ENCODE results near the gene IFNA8.
A peak's percentile ranks its signal among the peaks of the same experiment; 100 is the strongest.
"Not testable (repeated sequence)": the region's sequence is repeated elsewhere in the genome, so short reads cannot be mapped to it uniquely, and the experiment has no call there.

Gene IFNA8

DNA sequence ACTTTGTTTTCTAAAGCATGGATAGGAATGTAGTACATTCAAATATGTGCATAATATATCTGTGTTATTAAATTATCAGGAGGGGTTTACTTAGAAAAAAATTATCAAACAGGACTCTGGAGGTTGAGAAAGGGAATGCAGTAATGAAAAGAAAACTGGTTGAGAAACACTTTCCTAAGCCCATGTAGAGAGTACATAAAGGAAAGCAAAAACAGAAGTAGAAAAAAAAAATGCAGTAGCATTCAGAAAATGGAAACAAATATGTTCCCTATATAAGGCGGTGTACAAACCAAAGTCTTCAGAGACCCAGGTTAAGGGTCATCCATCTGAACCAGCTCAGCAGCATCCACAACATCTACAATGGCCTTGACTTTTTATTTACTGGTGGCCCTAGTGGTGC is at the start of gene IFNA8:
TSS of gene IFNA8 (plus strand) at position 301 of the 400 bp plus-strand sequence. CDS start at position 361, 60 bp downstream.
- no peak within 1 kb of the TSS for H3K4me3 ChIP-seq (ENCODE audit: low read depth, low read length)

DNA sequence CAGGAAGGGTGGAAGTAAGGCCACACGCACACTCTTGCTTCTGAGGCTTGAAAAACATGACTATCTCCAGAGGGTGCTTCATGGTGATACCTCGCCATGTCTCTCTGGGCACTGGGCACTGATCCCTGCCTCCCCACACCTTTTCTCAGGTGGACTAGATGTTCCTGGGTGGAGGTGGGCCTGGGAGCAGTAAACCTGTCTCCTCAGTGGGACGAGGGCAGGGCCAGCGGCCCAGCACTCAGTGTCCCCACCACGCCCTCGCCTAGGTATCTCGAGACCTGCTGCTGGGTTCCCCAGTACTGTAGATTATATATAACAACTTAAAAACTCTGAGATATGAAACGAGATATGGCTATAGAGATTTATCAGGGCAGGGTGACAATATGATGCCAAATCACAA is 46.6 kb upstream of the IFNA8 start:
- no peak overlapping the region for H3K4me3 ChIP-seq (ENCODE audit: low read depth, low read length)

DNA sequence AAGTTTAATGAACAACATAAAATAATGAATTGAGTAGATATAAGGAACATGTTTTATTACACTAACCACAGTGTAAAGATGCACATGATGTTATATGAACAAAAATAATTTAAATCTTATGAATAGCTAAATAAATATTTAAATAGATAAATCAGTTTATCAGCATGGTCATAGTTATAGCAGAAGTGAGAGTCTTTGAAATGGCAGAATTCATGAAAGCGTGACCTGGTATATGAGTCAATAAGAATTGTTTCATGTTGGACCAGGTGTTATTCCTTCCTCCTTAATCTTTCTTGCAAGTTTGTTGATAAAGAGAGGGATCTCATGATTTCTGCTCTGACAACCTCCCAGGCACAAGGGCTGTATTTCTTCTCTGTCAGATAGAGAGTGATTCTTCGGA is 41.7 kb upstream of the IFNA8 start:
- H3K4me3 ChIP-seq (ENCODE audit: low read depth, low read length) = not testable (repeated sequence)

DNA sequence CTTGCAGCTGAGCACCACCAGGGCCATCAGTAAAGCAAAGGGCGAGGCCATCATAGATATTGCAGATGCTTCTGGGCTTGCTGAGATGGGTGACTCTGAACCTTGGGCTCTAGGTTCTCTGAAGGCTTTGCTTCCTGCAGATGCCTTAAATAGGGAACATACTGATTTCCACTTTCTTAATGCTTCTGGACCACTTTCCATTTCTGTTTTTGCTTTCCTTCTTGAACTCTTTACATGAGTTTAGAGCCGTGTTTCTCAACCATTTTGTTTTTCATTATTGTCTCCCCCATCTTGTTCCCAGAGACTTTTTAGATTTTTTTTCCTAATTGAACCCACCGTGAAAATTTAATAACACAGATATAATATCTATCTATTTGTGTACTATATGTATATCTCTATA is 41.0 kb upstream of the IFNA8 start, which contains the start of gene IFNA13:
TSS of gene IFNA13 (minus strand) at position 101 of the 400 bp plus-strand sequence. CDS start at position 54, 47 bp downstream.
- no peak within 1 kb of the TSS for H3K4me3 ChIP-seq (ENCODE audit: low read depth, low read length)

DNA sequence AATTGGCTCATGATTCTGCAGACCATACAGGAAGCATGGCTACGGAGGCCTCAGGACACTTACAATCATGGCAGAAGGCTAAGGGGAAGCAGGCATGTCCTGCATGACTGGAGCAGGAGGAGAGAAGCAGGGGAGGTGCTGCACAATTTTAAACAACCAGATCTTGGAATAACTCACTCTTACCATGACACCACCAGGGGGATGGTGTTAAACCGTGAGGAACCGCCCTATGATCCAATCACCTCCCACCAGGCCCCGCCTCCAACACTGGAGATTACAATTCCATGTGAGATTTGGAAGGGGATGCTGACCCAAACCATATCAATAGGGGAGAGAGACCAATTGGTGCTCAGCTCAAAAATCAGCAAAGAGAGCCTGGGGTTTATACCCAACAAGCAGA is 37.5 kb upstream of the IFNA8 start:
- not testable (repeated sequence) for H3K4me3 ChIP-seq (ENCODE audit: low read depth, low read length)

DNA sequence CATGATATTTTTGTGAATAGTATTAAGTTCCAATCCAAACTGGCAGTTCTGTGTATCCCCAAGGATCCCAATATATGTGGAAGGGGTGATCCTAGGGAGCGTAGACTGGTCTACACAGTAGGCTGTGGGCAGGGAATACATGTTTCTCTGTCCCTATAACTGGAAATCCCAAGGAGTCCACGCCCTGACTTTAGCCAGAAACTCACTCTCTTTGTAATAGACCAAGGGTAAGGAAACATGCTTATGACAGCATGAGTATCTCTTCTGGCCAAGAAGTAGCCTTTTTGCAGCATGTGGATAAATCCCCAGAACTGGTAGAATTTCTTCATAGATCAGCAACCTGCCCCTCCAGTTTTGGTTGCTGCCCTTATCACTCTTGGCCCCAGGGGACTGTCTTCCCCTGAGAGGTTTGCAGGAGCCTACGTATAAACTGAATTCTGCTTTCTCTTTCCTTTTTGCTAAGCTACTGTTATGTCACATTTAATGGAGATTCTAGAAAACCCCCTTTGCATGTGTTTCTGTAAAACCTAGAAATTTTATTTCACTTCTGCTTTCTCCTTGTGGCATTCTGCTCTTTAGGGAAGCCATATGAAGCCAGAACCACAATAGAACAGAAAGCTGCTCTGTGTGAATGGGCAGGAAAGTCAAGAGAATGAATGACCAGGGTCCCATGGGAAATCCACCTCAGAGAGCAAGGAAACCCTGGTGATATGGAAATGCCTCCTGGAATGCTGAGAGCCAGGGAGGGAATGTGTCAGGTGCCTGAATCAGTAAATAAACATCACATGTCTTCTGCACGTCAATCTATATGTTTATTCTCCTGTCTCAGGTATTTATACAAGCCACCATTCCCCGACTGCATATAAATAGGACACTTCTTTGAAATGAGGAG is 27.2 kb upstream of the IFNA8 start:
- H3K4me3 ChIP-seq (ENCODE audit: low read depth, low read length) = no peak overlapping the region

DNA sequence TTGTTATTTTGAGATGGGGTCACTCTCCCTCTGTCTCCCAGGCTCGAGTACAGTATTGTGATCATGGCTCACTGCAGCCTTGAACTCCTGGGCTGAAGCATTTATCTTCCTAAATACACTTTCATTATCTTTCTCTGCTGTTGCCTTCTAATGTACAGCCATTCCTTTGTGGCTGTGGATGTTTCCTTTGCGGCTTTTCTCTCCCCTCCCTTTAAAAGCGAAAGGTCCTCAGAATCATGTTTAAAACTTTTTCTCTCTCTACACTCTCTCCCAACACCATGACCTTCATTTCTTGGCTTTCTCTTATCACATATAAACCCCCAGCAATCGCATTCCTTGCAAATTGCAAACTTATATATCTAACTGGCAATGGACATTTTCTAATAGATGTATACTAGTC is 25.3 kb upstream of the IFNA8 start:
- H3K4me3 ChIP-seq (ENCODE audit: low read depth, low read length) = no peak overlapping the region

DNA sequence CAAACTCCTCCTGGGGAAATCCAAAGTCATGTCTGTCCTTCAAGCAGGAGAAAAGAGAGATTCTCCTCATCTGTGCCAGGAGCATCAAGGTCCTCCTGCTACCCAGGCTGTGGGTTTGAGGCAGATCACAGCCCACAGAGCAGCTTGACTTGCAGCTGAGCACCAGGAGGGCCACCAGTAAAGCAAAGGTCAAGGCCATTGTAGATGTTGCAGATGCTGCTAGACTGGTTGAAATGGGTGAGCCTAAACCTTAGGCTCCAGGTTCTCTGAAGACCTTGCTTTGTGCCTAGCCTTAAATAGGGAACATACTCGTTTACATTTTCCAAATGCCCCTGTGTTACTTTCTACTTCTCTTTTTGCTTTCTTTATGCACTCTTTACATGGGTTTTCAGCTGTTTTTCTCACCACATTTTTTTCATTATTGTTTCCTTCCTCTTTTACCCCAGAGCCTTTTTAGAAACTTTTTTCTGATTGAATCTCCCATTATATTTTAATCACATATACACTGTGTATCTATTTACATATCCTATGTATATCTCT is 23.7 kb upstream of the IFNA8 start, which contains the start of gene IFNA2:
TSS of gene IFNA2 (minus strand) at position 268 of the 540 bp plus-strand sequence. CDS start at position 199, 69 bp downstream.
- no peak within 1 kb of the TSS for H3K4me3 ChIP-seq (ENCODE audit: low read depth, low read length)

DNA sequence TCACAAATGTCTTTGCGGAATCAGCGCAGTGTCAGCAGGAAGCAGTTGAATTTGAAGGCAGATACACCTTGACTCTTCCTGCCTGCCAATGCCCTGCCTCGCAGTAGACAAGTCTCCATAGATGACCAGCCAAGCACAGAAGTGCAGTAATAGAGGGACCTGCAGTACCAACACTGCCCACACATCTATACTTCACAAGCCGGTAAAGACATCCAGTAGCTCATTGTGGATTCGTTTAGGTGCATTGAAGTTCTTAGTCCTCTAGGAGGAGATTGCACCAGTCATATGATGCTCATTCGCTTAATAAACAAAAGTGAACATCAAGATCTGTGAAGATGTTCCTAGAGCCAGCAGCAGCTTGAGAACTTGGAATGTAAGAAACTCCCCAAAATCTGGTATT is 16.6 kb upstream of the IFNA8 start:
- H3K4me3 ChIP-seq (ENCODE audit: low read depth, low read length) = no peak overlapping the region

DNA sequence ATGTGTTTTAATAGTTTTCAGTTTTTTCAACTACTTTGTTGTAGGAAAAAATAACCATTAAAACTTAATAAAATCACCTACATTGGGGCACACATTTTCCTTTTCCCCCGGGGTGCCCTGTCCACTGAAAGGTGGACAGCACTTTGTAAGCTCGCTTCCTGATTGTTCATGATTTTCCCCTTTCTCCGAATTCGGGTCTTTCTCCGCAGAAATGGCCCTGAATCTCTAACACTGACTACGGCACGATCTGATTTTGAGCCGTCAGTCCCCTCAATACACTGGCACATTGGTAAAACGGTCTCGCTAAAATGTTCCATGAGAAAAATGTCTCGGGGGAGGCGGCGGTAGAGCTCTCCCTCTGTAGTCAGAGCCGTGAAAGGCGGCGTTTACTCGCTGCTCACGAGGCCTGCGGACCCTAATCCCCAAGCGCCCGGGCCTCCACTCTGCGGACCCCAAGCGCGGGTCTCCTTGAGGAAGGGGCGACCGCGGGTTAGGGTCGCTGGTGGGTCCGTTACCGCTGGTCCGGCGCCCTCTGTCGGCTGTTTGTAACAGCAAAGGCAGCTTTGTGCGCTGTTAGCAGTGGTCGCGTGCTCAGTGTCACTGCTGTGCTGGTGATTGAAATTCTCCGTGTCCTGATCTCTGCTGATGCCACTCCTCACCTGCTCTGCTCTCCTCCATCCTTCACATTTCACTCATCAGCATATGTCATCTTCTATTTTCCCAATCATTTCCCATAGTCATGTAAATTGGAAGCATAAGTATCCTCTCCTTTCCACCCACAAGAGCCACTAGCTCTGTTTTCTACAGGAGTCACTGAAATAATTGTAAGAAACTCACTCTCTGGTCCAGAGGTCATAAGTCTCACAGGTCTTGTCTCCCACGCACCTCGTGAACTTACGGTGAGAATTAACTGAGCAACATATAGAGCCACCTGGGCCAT is 12.9 kb upstream of the IFNA8 start:
- H3K4me3 ChIP-seq (ENCODE audit: low read depth, low read length) = peak overlapping the region; percentile 13

DNA sequence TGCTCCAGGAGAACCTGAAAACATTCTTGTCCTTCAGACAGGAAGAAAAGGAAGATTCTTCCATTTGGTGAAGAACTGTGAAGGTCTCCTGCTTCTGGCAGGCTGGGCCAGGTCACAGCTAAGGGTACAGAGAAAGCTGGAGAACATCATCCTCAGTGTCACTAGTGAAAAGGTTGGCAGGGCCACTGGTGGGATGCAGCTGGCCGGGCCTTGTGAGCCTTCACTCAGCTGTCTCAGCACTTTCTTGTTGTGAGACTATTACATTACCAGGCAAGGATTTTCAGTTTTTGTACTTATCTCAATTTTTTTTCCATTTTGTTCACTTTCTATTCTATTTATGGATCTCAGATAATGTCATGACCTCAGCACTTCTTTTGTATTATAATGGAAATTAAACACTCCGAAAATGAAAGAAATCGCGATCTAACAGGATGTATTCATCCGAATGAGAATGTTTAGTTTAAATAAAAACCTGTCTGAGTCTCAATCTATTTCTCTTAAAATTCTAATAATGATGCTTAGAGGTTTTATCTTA is 9.9 kb upstream of the IFNA8 start:
- H3K4me3 ChIP-seq (ENCODE audit: low read depth, low read length) = no peak overlapping the region

DNA sequence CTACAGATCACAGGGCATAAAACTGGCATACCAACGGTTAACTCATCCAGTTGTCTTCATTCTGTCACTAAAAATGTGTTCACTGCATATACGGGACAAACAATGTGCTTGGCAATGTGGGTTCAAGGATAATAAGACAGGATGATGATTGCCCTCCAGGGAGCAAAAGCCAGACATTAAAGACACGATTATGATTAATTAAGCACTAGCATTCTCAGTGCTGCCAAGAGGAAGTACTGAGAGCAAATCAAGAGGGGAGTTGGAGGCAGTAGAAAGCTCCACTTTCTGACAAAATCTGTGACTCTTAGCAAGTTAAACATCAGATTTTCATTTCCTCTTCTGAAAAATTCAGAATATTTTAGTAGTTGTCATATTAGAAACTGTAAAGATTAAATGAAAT is 9.0 kb upstream of the IFNA8 start:
- no peak overlapping the region for H3K4me3 ChIP-seq (ENCODE audit: low read depth, low read length)

DNA sequence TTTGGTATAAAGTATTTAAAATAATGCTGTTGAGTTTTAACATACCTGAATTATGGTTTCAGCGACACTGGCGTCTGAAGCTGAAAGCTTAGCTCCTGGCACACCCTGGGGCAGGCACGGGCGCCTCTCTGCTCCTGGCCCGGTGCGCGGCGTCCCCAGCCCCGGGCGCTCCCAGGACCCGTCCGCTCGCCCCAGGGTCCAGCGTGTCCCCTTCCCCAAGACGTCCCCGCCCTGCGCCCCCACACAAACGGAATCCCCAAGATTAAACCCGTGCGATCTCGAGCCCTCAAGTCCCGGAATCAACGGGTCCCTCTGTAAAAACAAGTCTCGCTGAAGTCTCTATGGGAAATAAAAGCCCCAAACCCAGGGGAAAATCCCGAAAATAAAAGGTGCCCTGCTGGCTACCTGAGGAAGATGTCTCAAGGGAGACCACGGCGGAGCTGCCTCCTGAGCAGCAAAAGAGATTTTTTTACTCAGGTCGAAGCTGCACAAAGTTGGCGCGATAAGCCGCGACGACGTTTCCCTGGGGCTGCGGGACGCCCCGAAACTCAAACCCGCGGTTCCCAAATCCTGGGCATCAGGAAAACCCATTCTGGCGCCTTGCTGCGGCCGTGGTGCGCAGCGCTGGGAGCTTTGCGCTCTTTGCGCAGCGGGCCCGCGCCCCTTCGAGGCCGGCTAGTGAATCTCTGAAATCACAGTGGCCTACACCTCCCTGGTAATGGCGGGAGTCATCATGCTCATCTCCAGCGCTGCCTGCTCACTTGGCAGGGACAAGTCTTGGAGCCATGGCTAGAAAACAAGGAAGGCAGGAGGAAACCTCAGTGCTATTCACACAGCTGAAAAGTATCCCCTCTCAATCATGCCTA is 6.3 kb upstream of the IFNA8 start:
- peak overlapping the region; percentile 51 for H3K4me3 ChIP-seq (ENCODE audit: low read depth, low read length)

DNA sequence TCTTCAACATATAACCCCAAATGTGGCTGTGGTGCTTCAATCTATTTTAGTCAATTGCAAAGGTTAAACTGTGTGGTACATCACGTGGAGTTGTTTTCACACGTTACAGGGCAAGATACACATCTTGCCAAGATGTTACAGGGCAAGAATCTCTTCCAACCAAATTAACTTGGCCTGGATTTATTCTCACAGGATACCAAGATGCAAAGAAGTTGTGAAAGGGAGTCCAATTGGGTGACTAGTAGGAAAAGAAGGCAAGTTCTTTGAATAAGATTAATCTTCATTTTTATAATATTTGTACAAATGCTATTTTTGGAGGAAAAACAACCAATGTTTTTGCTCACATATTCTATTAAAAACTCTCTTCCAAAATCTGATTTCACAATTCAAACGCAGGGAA is 4.8 kb upstream of the IFNA8 start:
- no peak overlapping the region for H3K4me3 ChIP-seq (ENCODE audit: low read depth, low read length)

DNA sequence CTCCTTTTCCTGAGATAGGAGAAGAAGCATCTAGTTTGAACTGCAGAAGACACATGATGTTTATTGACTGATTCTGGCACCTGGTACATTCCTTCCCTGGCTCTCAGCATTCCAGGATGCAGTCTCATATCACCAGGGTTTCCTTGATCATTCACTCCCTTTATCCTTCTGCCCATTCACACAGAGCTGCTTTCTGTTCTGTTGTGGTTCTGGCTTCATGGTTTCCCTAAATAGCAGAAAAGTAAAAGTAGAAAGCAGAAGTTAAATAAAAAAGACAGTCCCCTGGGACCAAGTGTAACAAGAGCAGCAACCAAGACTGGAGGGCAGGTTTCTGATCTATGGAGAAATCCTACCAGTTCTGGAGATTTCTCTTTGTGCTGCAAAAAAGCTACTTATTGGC is 3.2 kb downstream of the IFNA8 start:
- no peak overlapping the region for H3K4me3 ChIP-seq (ENCODE audit: low read depth, low read length)

DNA sequence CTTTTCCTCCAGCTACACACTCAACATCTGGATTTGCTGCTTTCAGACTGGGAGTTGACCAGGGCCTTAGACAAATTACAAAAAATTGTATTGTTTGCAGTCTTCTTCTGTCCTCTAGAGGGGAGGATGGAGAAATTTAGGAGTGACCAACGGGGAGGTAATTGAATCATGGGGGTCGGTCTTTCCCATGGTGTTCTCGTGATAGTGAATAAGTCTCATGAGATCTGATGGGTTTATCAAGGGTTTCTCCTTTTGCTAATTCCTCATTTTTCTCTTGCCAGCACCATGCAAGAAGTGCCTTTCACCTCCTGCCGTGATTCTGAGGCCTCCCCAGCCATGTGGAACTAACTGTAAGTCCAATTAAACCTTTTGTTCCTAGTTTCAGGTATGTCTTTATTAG is 4.2 kb downstream of the IFNA8 start:
- no peak overlapping the region for H3K4me3 ChIP-seq (ENCODE audit: low read depth, low read length)

DNA sequence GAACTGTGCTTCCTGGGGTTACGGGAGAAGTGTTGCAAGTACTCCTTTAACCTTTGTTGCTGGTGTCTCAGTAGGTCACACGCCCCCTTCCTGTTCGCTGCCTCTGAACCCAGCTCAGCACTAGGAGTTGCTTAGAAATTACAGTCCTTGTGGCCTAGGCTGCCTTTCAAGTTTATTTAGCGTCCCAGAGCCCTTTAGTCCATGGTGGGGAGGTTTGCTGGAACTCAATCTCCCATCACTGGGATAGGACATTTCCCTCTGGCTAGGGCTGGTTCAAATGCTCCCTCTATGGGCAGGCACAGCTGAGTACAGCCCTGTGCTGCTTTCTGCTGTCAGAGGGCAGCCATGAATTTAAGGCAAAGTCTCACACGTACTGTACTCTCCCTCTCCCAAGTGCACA is 4.7 kb downstream of the IFNA8 start:
- H3K4me3 ChIP-seq (ENCODE audit: low read depth, low read length) = no peak overlapping the region

DNA sequence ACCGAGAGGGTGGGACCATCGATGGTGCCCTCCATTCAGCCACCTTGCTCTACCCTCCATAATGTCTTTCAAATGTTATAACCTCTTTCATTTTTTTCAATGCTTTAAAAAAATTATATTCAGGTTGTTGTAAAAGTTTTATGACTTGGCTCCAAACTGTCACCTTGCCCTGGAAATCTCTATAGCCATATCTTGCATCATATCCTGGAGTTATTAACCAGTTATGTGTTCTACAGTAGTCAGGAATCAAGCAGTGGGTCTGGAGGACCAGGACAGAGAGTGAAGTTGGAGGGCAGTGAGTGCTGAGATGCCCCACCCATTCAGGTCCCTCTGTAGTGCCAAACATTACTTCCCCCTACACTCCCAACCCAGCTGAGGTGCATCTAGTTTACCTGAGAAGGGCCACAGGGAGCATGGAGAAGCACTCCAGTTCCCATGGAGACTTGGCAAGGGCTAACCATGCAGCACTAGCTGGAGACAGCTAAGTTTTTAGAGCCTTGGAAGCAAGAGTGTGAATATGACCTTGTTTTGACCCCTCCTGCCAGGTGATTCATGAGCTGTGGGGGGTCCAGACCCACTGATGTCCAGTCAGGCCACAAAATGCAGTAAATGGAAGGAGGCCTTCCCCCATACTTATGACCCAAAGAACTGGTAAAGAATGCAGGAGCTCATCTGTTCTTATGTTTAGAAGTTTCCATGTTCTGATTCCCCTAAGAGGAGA is 5.5 kb downstream of the IFNA8 start:
- H3K4me3 ChIP-seq (ENCODE audit: low read depth, low read length) = no peak overlapping the region

DNA sequence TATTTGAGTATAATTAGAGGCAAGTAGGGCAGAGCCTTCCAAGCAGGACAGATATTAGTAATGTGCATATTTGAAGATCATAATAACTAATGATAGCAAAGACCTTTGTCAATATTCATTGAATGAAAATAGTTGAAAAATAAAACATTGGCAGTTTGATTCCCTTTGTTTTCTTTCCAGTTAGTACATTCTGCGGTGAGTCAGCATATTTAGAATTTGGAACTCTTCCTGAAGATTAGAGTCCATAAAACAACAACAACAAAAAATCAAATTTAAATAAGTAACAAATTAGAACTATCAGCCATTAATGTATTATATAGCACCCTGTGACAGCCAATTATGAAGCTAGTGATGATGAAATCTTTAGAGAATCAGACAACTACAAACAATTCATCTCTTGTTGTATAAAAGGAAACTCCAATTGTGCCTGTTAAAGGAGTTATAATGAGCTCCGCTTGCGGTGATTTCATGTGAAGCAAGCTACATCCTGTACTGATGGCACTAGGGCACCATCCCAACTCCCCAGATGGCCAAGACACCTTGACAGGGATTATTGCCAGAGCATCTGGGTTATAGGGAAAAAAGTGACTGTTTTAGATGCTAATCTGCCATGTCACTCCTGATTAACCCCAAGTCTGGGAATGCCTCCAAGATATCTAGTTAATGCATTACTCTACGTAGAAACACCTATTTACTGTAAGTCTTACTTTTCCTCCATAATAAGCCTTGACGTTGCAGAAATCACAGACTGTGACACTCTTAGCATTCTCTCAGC is 6.8 kb downstream of the IFNA8 start:
- H3K4me3 ChIP-seq (ENCODE audit: low read depth, low read length) = no peak overlapping the region

Measured in iPS-11a (cell line).